C1 segment of cervical spinal cord (tissue), 14 donors: ENCODE results near the gene TAS2R41.
"Not testable (repeated sequence)": the region's sequence is repeated elsewhere in the genome, so short reads cannot be mapped to it uniquely, and the experiment has no call there.

Experiments used
- DNase-seq, 14 donors: peaks; one replicate each; lab custom pipeline; 2025; lab: John Stamatoyannopoulos, UW

TAS2R41 gene

GRCh38 chr7:143456992-143457793 is 20.5 kb upstream of the TAS2R41 start:
- no peak for DNase-seq

GRCh38 chr7:143458263-143458662 is 19.4 kb upstream of the TAS2R41 start:
- DNase-seq: no peak

- no peak for DNase-seq
Observed at GRCh38 chr7:143458681-143459080, 19.0 kb upstream of the TAS2R41 start.

- no peak for DNase-seq
Observed at GRCh38 chr7:143459359-143459758, 18.3 kb upstream of the TAS2R41 start.

- DNase-seq: no peak
Observed at GRCh38 chr7:143460271-143460979, 17.2 kb upstream of the TAS2R41 start.

GRCh38 chr7:143462045-143462444 is 15.6 kb upstream of the TAS2R41 start:
- DNase-seq: no peak

GRCh38 chr7:143463556-143463955 is 14.1 kb upstream of the TAS2R41 start:
- DNase-seq: no peak

- DNase-seq: no peak
Observed at GRCh38 chr7:143463957-143464356, 13.7 kb upstream of the TAS2R41 start.

GRCh38 chr7:143467724-143468123 is 9.9 kb upstream of the TAS2R41 start:
- DNase-seq: no peak

- DNase-seq: not testable (repeated sequence)
Observed at GRCh38 chr7:143472071-143472689, 5.5 kb upstream of the TAS2R41 start.

GRCh38 chr7:143479055-143479766 is 1.5 kb downstream of the TAS2R41 start:
- no peak for DNase-seq

- no peak for DNase-seq
Observed at GRCh38 chr7:143480501-143480900, 2.8 kb downstream of the TAS2R41 start.

GRCh38 chr7:143484119-143484518 is 6.4 kb downstream of the TAS2R41 start:
- no peak for DNase-seq

- DNase-seq: no peak
Observed at GRCh38 chr7:143485094-143485493, 7.4 kb downstream of the TAS2R41 start.

GRCh38 chr7:143485500-143485899 is 7.8 kb downstream of the TAS2R41 start:
- DNase-seq: no peak

- not testable (repeated sequence) for DNase-seq
Observed at GRCh38 chr7:143486266-143486665, 8.6 kb downstream of the TAS2R41 start.

GRCh38 chr7:143487061-143487460 is 9.4 kb downstream of the TAS2R41 start:
- no peak for DNase-seq

GRCh38 chr7:143487566-143487965 is 9.9 kb downstream of the TAS2R41 start:
- DNase-seq: no peak

GRCh38 chr7:143490717-143491306 is 13.1 kb downstream of the TAS2R41 start:
- no peak for DNase-seq

GRCh38 chr7:143492043-143492471 is 14.4 kb downstream of the TAS2R41 start:
- no peak for DNase-seq
